Kidney tubule cell (primary cell): ENCODE measurements around the gene CXorf38.
"Not testable (repeated sequence)": the region's sequence is repeated elsewhere in the genome, so short reads cannot be mapped to it uniquely, and the experiment has no call there.

Source experiments
- DNase-seq: peaks from one replicate; pipeline ENCODE4 v3.0.0-alpha.2; 2018; ENCODE audit warnings: low spot score

CXorf38 gene

GRCh38 chrX:40628506-40628905, 18.9 kb downstream of the CXorf38 start:
- DNase-seq = no peak

- no peak for DNase-seq
Observed at GRCh38 chrX:40625294-40625693, 22.1 kb downstream of the CXorf38 start.

- DNase-seq = no peak
Observed at GRCh38 chrX:40623665-40624064, 23.7 kb downstream of the CXorf38 start.

- DNase-seq = no peak
Observed at GRCh38 chrX:40623139-40623536, 24.2 kb downstream of the CXorf38 start, which contains the start of gene MPC1L. Gene MPC1L, plus strand, starts transcription at chrX:40623428. Its CDS starts 138 bp downstream, at chrX:40623566.

- DNase-seq = no peak
Observed at GRCh38 chrX:40622479-40623138, 24.8 kb downstream of the CXorf38 start.

- DNase-seq = no peak
Observed at GRCh38 chrX:40617566-40617965, 29.8 kb downstream of the CXorf38 start.

GRCh38 chrX:40615976-40616375, 31.4 kb downstream of the CXorf38 start:
- DNase-seq = no peak

GRCh38 chrX:40612511-40612910, 34.9 kb downstream of the CXorf38 start:
- DNase-seq = no peak

GRCh38 chrX:40607381-40607780, 40.0 kb downstream of the CXorf38 start:
- no peak for DNase-seq

- DNase-seq = no peak
Observed at GRCh38 chrX:40603446-40603845, 43.9 kb downstream of the CXorf38 start.

- not testable (repeated sequence) for DNase-seq
Observed at GRCh38 chrX:40589616-40590321, 57.6 kb downstream of the CXorf38 start.

GRCh38 chrX:40587623-40588022, 59.7 kb downstream of the CXorf38 start:
- not testable (repeated sequence) for DNase-seq

- no peak for DNase-seq
Observed at GRCh38 chrX:40582811-40583210, 64.5 kb downstream of the CXorf38 start.

GRCh38 chrX:40582178-40582577, 65.2 kb downstream of the CXorf38 start:
- DNase-seq = not testable (repeated sequence)

GRCh38 chrX:40581336-40581920, 65.9 kb downstream of the CXorf38 start:
- DNase-seq = no peak

GRCh38 chrX:40580537-40581335, 66.6 kb downstream of the CXorf38 start, which contains the start of gene ATP6AP2:
Gene ATP6AP2, plus strand, starts transcription at chrX:40580970. Its CDS starts 96 bp downstream, at chrX:40581066.
- peak; percentile 94 for DNase-seq

GRCh38 chrX:40579900-40580536, 67.3 kb downstream of the CXorf38 start:
- DNase-seq = no peak

GRCh38 chrX:40579141-40579540, 68.2 kb downstream of the CXorf38 start:
- DNase-seq = no peak

- no peak for DNase-seq
Observed at GRCh38 chrX:40578039-40578695, 69.2 kb downstream of the CXorf38 start.
